Measurements from ENCODE around the gene GPR82.
"Not testable (repeated sequence)": the region's sequence is repeated elsewhere in the genome, so short reads cannot be mapped to it uniquely, and the experiment has no call there.

DNA sequence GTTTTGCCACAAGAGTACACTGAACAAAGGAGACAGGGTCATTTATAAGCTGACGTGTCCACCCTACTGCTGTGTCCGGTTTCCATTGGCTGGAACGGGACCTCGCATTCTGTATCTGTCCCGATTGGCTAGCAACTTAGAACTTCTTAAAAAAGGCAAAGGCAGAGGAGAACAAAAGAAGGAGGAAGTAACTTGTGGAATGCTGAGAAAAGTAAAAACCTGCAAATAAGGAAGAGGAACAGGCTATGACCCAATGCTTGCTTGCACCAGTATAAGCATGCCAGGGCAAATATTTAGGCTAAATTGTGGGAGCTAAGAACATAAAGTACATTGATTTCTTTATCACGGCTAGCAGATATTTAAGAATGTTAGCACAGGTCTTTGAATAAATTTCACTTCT lies 4.4 kb upstream of the GPR82 start:
- TF ChIP-seq, protein P1, sequence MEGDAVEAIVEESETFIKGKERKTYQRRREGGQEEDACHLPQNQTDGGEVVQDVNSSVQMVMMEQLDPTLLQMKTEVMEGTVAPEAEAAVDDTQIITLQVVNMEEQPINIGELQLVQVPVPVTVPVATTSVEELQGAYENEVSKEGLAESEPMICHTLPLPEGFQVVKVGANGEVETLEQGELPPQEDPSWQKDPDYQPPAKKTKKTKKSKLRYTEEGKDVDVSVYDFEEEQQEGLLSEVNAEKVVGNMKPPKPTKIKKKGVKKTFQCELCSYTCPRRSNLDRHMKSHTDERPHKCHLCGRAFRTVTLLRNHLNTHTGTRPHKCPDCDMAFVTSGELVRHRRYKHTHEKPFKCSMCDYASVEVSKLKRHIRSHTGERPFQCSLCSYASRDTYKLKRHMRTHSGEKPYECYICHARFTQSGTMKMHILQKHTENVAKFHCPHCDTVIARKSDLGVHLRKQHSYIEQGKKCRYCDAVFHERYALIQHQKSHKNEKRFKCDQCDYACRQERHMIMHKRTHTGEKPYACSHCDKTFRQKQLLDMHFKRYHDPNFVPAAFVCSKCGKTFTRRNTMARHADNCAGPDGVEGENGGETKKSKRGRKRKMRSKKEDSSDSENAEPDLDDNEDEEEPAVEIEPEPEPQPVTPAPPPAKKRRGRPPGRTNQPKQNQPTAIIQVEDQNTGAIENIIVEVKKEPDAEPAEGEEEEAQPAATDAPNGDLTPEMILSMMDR (conservative IDR thresholded peaks at IDR 0.05 in 1 of 2, IDR thresholded peaks at IDR 0.05 in 1 of 2; ENCODE audit: extremely low read depth in 1 of 2, insufficient read depth in 1 of 2, low read depth in 1 of 2, low read length in 2 of 2): not testable (repeated sequence)
- TF ChIP-seq EZH2 (IDR thresholded peaks at IDR 0.05; ENCODE audit: borderline replicate concordance, low read length): not testable (repeated sequence)
